HG03159 (cell line): Measurements from ENCODE around the gene ATP6V0E2.
"Not testable (repeated sequence)": the region's sequence is repeated elsewhere in the genome, so short reads cannot be mapped to it uniquely, and the experiment has no call there.

Experiments
- ATAC-seq: cut with Tn5 transposase; IDR thresholded peaks from one replicate; pipeline ENCODE4 v1.9.1; 2021; ENCODE audit warnings: mild to moderate bottlenecking, moderate library complexity; ENCODE audit not compliant: unreplicated experiment

ATP6V0E2 gene

DNA sequence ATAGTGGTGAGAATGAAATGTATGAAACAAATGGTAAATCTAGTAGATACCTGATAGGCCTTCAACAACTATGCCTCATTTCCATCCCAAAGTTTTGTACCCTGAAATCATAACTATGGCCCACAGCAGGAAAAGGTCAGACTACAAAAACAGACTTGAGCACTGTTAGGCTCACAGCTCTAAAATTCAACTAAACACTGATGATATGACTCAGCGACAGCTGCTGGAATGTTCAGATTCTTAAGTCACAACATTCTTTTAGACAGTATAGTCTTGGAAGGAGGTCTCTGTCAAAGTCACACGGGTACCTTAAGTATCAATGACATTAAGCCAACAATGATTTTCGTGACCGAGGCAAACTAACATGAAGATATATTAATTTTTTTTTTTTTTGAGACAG lies 38.4 kb downstream of the ATP6V0E2 start:
- ATAC-seq: not testable (repeated sequence)

GRCh38 chr7:149926414-149926813 lies 52.6 kb downstream of the ATP6V0E2 start:
- not testable (repeated sequence) for ATAC-seq
